Adrenal gland (tissue), 12 donors: ENCODE results near the gene CCR5. TPM values are rescaled to one million over a fixed set of nuclear protein-coding genes. Genes with fewer than 3 reads are reported as not detected.

Source experiments
- DNase-seq, 7 donors: peaks; one replicate each; pipeline ENCODE4 v3.0.0-alpha.2; 2019 to 2020
- H3K27ac ChIP-seq, 5 donors: fragments of 200-600 bp; sonication (generic) in 4 of 5; 1 replicate in 3 of 5; 2 replicates in 2 of 5; pipeline versions ENCODE4 v1.5.1 to v1.8.0; 2016 to 2020; ENCODE audit warnings: mild to moderate bottlenecking in 1 of 5
- H3K27me3 ChIP-seq: fragments of 200-600 bp; 2 replicates; pipeline ENCODE4 v1.8.0; 2021
- H3K36me3 ChIP-seq, 2 donors: fragments of 200-600 bp; replicated peaks in 1 of 2; 1 replicate in 1 of 2; 2 replicates in 1 of 2; pipeline versions ENCODE4 v1.5.1 to v1.8.0; 2018 to 2022
- H3K4me1 ChIP-seq, 2 donors: fragments of 200-600 bp; replicated peaks in 1 of 2; 1 replicate in 1 of 2; 2 replicates in 1 of 2; pipeline versions ENCODE4 v1.5.1 to v1.8.0; 2018 to 2021
- H3K4me3 ChIP-seq, 4 donors: fragments of 200-600 bp; sonication (generic) in 3 of 4; one replicate each; pipeline ENCODE4 v1.5.1; 2016 to 2018
- H3K9me3 ChIP-seq, 3 donors: fragments of 200-600 bp; sonication (generic) in 1 of 3; replicated peaks in 1 of 3; 1 replicate in 2 of 3; 2 replicates in 1 of 3; pipeline versions ENCODE4 v1.5.1 to v1.8.0; 2016 to 2021
- CTCF ChIP-seq, 6 experiments: fragments of 450-650 bp in 4 of 6; fragments of 200-600 bp in 2 of 6; sonication (generic) in 1 of 6; IDR thresholded peaks; 1 replicate in 5 of 6; 2 replicates in 1 of 6; pipeline versions ENCODE4 v1.5.1 to v1.8.0; 2016 to 2021; ENCODE audit warnings: antibody characterized with exemption in 6 of 6, mild to moderate bottlenecking in 2 of 6, moderate library complexity in 1 of 6
- POLR2A ChIP-seq, 2 donors: fragments of 450-650 bp; IDR thresholded peaks; one replicate each; pipeline ENCODE4 v1.6.1; 2017; ENCODE audit warnings: antibody characterized with exemption in 2 of 2, mild to moderate bottlenecking in 2 of 2, moderate library complexity in 1 of 2
- WGBS, 4 donors: extraction: QIAGEN DNeasy Blood & Tissue Kit in 2 of 4; methylation state at CpG; one replicate each; pipeline versions ENCODE4 v1.1.5 to v1.1.7; 2013 to 2017; 5-methylcytosine and 5-hydroxymethylcytosine counted together
- intact Hi-C, 2 donors: fragments of 100-400 bp; cut with DNase I; formaldehyde crosslinking; loops; one replicate each; pipeline versions ENCODE4 v1.14.1 to v1.15.0; 2022 to 2023
- polyA plus RNA-seq, 3 donors: library from polyadenylated mRNA; stranded (reverse); fragments of 200-250 nt in 2 of 3; fragments of 350-450 nt in 1 of 3; fragmentation: Illumina TruSeq in 1 of 3; extraction: RNeasy Lipid Tissue Mini Kit (QIAGEN cat#74804) in 1 of 3; gene quantifications; one replicate each; pipeline ENCODE4 v1.2.3, GENCODE V29; 2013 to 2014
- total RNA-seq, 9 donors: library from RNA; depleted of rRNA in 4 of 9; stranded (reverse); fragments of >200 nt in 4 of 9; fragments of 120-200 nt in 1 of 9; fragmentation: NEBNext Ultra II Directional in 1 of 9; extraction: Animal tissue kit (Norgen Biotek cat#: 25700) in 1 of 9; gene quantifications; one replicate each; pipeline versions ENCODE4 v1.1.0 to v1.2.4, GENCODE V29; 2013 to 2023
- donor health status: healthy with polysubstance abuse.
- donor health status: Bipolar disorder and iron deficiency.
- donor health status: DM: yes; HTN: yes; CAD: no.
- donor health status: DM: no; HTN: no; CAD: no.
- donor health status: DM: no; HTN: no; CAD: no.
- donor health status: DM: yes; HTN: yes; CAD: no.

Gene CCR5
- total and polyA plus RNA-seq, 12 donors: 0.06 to 3.7 (median 0.94) TPM

- intact Hi-C loops: no loop called here
- 44 to 51% (median 48%) methylated on average over 4 of the region's 4 CpGs for WGBS, 4 donors
- TF ChIP-seq POLR2A (IDR thresholded peaks at IDR 0.05) (no peak), CTCF (IDR thresholded peaks at IDR 0.05) (no peak)
These were observed 35.8 kb upstream of the CCR5 start for GRCh38 chr3:46334741-46335478.

GRCh38 chr3:46335541-46335940 is 35.2 kb upstream of the CCR5 start:
- no peak overlapping the region for H3K27ac ChIP-seq
- no peaks in the 10 kb centered on the region for H3K36me3 ChIP-seq
- no peaks in the 10 kb centered on the region for H3K4me1 ChIP-seq
- TF ChIP-seq POLR2A (IDR thresholded peaks at IDR 0.05) (no peak), CTCF (IDR thresholded peaks at IDR 0.05) (no peak)
- H3K27me3 ChIP-seq: no peaks in the 10 kb centered on the region
- H3K4me3 ChIP-seq: no peak overlapping the region
- DNase-seq: no peak
- H3K9me3 ChIP-seq: peaks cover 0 to 6% (median 0%) of the 10 kb centered on the region in 3 donors
- 57 to 68% (median 64%) methylated on average over 3 of the region's 3 CpGs for WGBS, 4 donors
- intact Hi-C loops: no loop called here

More at GRCh38 chr3:46334741-46335478, 35.8 kb upstream of the CCR5 start:
- Histone ChIP-seq H3K27ac (no peak overlapping the region), H3K36me3 (no peaks in the 10 kb centered on the region), H3K27me3 (no peaks in the 10 kb centered on the region), H3K4me3 (no peak overlapping the region), H3K9me3 (peaks cover 0 to 6% (median 0%) of the 10 kb centered on the region in 3 donors), H3K4me1 (no peaks in the 10 kb centered on the region)
- DNase-seq: no peak

GRCh38 chr3:46337911-46338310 is 32.8 kb upstream of the CCR5 start:
- no peaks in the 10 kb centered on the region for H3K4me1 ChIP-seq
- no peaks in the 10 kb centered on the region for H3K36me3 ChIP-seq
- H3K4me3 ChIP-seq: no peak overlapping the region
- no peak overlapping the region for H3K27ac ChIP-seq
- intact Hi-C loops: no loop called here
- no peaks in the 10 kb centered on the region for H3K27me3 ChIP-seq
- peaks cover 0 to 6% (median 0%) of the 10 kb centered on the region in 3 donors for H3K9me3 ChIP-seq
- TF ChIP-seq POLR2A (IDR thresholded peaks at IDR 0.05) (no peak), CTCF (IDR thresholded peaks at IDR 0.05) (no peak)
- DNase-seq: no peak

GRCh38 chr3:46338840-46339239 is 31.9 kb upstream of the CCR5 start:
- intact Hi-C loops: no loop called here
- WGBS, 4 donors: 78 to 85% (median 81%) methylated on average over 1 of the region's 1 CpG
- TF ChIP-seq POLR2A (IDR thresholded peaks at IDR 0.05): no peak

GRCh38 chr3:46344476-46344875 is 26.3 kb upstream of the CCR5 start:
- intact Hi-C loops: no loop called here
- no peaks in the 10 kb centered on the region for H3K36me3 ChIP-seq
- H3K4me1 ChIP-seq: no peaks in the 10 kb centered on the region
- H3K27ac ChIP-seq: no peak overlapping the region
- H3K4me3 ChIP-seq: no peak overlapping the region
- TF ChIP-seq POLR2A (IDR thresholded peaks at IDR 0.05) (no peak), CTCF (IDR thresholded peaks at IDR 0.05) (no peak)
- no peak for DNase-seq
- WGBS, 4 donors: 64 to 74% (median 70%) methylated on average over 4 of the region's 4 CpGs
- peaks cover 4% of the 10 kb centered on the region for H3K27me3 ChIP-seq
- H3K9me3 ChIP-seq: no peaks in the 10 kb centered on the region

More at GRCh38 chr3:46338840-46339239, 31.9 kb upstream of the CCR5 start:
- Histone ChIP-seq H3K9me3 (peaks cover 0 to 6% (median 0%) of the 10 kb centered on the region in 3 donors), H3K4me3 (no peak overlapping the region), H3K27ac (no peak overlapping the region), H3K27me3 (no peaks in the 10 kb centered on the region), H3K36me3 (no peaks in the 10 kb centered on the region), H3K4me1 (no peaks in the 10 kb centered on the region)
- DNase-seq: no peak
